Measurements from ENCODE around the gene TMPRSS9. TPM values are rescaled to one million over a fixed set of nuclear protein-coding genes. Genes with fewer than 3 reads are reported as not detected.

Gene TMPRSS9
- total RNA-seq, 4 donors from 2014 or later: 0.19 TPM; not detected in 3

DNA sequence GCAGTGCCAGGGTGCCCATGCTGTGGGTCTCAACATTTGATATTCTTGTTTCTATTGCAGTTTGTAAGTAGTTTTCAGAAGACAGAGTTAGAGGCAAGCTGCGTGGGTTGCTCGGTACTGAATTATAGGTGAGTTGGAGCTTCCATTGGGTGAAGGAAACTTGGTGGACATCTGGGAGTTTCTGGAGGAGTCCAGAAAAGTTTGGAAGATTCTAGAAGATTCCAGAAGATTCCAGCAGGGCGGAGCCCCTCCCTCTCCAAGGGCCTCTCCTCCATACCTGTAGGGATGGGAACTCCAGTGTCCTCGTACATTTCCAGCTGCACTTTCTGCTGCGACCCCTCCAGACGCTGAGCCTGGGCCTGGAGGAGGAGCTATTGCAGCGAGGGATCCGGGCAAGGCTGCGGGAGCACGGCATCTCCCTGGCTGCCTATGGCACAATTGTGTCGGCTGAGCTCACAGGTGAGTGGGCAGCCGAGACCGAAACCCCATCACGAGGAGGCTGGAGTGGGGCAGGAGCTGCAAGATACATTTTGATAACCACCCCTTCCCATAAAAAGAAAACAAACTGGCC lies 38.8 kb downstream of the TMPRSS9 start:
- H3K27ac ChIP-seq: no peak overlapping the region
- no peak for DNase-seq
- WGBS, 2 donors: 83 to 88% methylated on average over 3 to 6 of the region's 14 CpGs
- peaks cover 0 to 24% (median 0%) of the 10 kb centered on the region in 4 donors for H3K27me3 ChIP-seq
- H3K4me1 ChIP-seq: no peaks in the 10 kb centered on the region
- no peaks in the 10 kb centered on the region for H3K36me3 ChIP-seq
- H3K9me3 ChIP-seq: no peaks in the 10 kb centered on the region
- no peak for TF ChIP-seq POLR2A (IDR thresholded peaks at IDR 0.05)
- TF ChIP-seq, protein P1, sequence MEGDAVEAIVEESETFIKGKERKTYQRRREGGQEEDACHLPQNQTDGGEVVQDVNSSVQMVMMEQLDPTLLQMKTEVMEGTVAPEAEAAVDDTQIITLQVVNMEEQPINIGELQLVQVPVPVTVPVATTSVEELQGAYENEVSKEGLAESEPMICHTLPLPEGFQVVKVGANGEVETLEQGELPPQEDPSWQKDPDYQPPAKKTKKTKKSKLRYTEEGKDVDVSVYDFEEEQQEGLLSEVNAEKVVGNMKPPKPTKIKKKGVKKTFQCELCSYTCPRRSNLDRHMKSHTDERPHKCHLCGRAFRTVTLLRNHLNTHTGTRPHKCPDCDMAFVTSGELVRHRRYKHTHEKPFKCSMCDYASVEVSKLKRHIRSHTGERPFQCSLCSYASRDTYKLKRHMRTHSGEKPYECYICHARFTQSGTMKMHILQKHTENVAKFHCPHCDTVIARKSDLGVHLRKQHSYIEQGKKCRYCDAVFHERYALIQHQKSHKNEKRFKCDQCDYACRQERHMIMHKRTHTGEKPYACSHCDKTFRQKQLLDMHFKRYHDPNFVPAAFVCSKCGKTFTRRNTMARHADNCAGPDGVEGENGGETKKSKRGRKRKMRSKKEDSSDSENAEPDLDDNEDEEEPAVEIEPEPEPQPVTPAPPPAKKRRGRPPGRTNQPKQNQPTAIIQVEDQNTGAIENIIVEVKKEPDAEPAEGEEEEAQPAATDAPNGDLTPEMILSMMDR (IDR thresholded peaks at IDR 0.05): no peak
- intact Hi-C loops (cut with DNase I): loop anchor here (10.0 kb wide), 2 partner anchors 114 to 244 kb away; partner anchors contain the start of genes AP3D1 and PEAK3
- H3K4me3 ChIP-seq: no peak overlapping the region

DNA sequence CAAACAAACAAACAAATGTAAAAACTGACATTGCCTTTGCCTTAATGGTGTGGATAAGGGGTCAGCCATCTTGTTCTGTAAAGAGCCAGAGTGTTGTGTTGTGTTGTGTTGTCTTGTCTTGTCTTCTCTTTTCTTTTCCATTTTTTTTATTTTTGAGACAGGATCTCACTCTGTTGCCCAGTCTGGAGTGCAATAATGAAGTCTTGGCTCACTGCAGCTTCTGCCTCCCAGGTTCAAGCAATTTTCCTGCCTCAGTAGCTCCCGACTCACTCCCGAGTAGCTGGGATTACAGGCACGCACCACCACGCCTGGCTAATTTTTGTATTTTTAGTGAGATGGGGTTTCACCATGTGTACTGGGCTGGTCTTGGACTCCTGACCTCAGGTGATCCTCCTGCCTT lies 39.5 kb downstream of the TMPRSS9 start:
- WGBS, 2 donors: 92 to 100% methylated on average over 4 of the region's 4 CpGs
- Histone ChIP-seq H3K27me3 (peaks cover 0 to 24% (median 0%) of the 10 kb centered on the region in 4 donors), H3K27ac (no peak overlapping the region), H3K4me1 (no peaks in the 10 kb centered on the region), H3K9me3 (no peaks in the 10 kb centered on the region), H3K4me3 (no peak overlapping the region), H3K36me3 (no peaks in the 10 kb centered on the region)
- no peak for TF ChIP-seq POLR2A (IDR thresholded peaks at IDR 0.05)
- intact Hi-C loops (cut with DNase I): loop anchor here (10.0 kb wide), 2 partner anchors 115 to 245 kb away; partner anchors contain the start of genes AP3D1 and PEAK3
- DNase-seq: no peak

DNA sequence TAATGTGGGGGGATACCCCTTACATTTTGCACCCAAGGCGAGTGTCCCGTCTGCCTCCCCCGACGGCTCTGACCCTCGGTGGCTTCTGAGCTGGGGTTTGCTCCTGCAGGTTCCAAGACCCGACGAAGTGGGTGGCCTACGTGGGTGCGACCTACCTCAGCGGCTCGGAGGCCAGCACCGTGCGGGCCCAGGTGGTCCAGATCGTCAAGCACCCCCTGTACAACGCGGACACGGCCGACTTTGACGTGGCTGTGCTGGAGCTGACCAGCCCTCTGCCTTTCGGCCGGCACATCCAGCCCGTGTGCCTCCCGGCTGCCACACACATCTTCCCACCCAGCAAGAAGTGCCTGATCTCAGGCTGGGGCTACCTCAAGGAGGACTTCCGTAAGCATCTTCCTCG lies 48.2 kb downstream of the TMPRSS9 start:
- TF ChIP-seq, protein P1 (IDR thresholded peaks at IDR 0.05): no peak
- no peak for TF ChIP-seq POLR2A (IDR thresholded peaks at IDR 0.05)
- H3K36me3 ChIP-seq: no peaks in the 10 kb centered on the region
- H3K4me3 ChIP-seq: no peak overlapping the region
- no peak for DNase-seq
- H3K9me3 ChIP-seq: peaks cover 0 to 7% (median 5%) of the 10 kb centered on the region in 3 donors
- 82 to 89% methylated on average over 10 to 17 of the region's 25 CpGs for WGBS, 2 donors
- intact Hi-C loops (cut with DNase I): no loop called here
- no peak overlapping the region for H3K27ac ChIP-seq
- no peaks in the 10 kb centered on the region for H3K4me1 ChIP-seq
- peaks cover 0 to 29% (median 0%) of the 10 kb centered on the region in 4 donors for H3K27me3 ChIP-seq

DNA sequence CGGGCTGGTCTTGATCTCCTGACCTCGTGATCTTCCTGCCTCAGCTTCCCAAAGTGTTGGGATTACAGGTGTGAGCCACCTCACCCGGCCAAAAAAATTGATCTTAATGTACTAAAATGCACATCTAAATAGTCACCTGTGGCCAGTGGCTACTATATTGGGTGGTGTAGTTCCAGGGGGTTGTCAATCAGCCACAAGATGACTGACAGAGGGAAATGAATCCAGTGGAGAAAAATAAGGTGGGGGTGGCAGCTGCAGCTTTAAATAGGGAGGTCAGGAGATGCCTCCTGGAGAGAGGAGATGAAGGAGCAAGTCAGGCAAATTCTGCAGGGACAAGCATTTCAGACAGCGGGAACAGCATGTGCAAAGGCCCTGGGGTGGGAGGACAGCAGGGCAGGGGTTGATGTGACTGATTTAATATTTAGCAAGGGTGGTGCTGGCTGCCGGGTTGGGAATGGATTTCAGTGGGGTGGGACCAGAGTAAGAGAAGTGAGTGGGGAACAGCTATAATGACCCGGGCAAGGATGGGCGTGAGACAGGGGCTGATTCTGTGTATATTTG lies 49.4 kb downstream of the TMPRSS9 start:
- 74 to 88% methylated on average over 6 to 7 of the region's 7 CpGs for WGBS, 2 donors
- no peak overlapping the region for H3K27ac ChIP-seq
- no peak overlapping the region for H3K4me3 ChIP-seq
- DNase-seq: no peak
- no peaks in the 10 kb centered on the region for H3K36me3 ChIP-seq
- H3K27me3 ChIP-seq: peaks cover 0 to 29% (median 0%) of the 10 kb centered on the region in 4 donors
- peaks cover 0 to 7% (median 5%) of the 10 kb centered on the region in 3 donors for H3K9me3 ChIP-seq
- TF ChIP-seq, protein P1 (IDR thresholded peaks at IDR 0.05): no peak
- no peak for TF ChIP-seq POLR2A (IDR thresholded peaks at IDR 0.05)
- H3K4me1 ChIP-seq: no peaks in the 10 kb centered on the region
- intact Hi-C loops (cut with DNase I): no loop called here

DNA sequence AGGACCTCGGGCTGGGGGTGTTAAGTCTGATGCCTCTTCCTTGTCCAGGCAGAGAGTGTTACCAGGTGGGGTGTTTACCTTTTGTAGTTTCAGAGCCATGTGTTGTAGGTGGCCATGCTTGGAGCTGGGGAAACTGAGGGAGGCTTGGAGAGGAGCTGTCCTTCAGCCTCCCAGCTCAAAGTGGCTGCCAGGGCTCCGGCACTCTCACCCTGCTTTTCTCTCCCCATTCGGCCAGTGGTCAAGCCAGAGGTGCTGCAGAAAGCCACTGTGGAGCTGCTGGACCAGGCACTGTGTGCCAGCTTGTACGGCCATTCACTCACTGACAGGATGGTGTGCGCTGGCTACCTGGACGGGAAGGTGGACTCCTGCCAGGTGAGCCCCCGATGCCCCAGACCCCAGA lies 50.0 kb downstream of the TMPRSS9 start:
- H3K9me3 ChIP-seq: peaks cover 0 to 7% (median 5%) of the 10 kb centered on the region in 3 donors
- no peak overlapping the region for H3K27ac ChIP-seq
- no peaks in the 10 kb centered on the region for H3K4me1 ChIP-seq
- H3K4me3 ChIP-seq: no peak overlapping the region
- 92 to 97% methylated on average over 2 to 4 of the region's 7 CpGs for WGBS, 2 donors
- H3K36me3 ChIP-seq: no peaks in the 10 kb centered on the region
- DNase-seq: no peak
- intact Hi-C loops (cut with DNase I): no loop called here
- no peak for TF ChIP-seq POLR2A (IDR thresholded peaks at IDR 0.05)
- TF ChIP-seq, protein P1 (IDR thresholded peaks at IDR 0.05): no peak
- peaks cover 0 to 29% (median 0%) of the 10 kb centered on the region in 4 donors for H3K27me3 ChIP-seq
